GM19463 (cell line): Measurements from ENCODE around the gene NRN1L.
"Not testable (repeated sequence)": the region's sequence is repeated elsewhere in the genome, so short reads cannot be mapped to it uniquely, and the experiment has no call there.

Source experiments
- ATAC-seq: cut with Tn5 transposase; IDR thresholded peaks from one replicate; pipeline ENCODE4 v1.9.1; 2021; ENCODE audit warnings: mild to moderate bottlenecking, moderate library complexity; ENCODE audit not compliant: unreplicated experiment

Gene NRN1L

DNA sequence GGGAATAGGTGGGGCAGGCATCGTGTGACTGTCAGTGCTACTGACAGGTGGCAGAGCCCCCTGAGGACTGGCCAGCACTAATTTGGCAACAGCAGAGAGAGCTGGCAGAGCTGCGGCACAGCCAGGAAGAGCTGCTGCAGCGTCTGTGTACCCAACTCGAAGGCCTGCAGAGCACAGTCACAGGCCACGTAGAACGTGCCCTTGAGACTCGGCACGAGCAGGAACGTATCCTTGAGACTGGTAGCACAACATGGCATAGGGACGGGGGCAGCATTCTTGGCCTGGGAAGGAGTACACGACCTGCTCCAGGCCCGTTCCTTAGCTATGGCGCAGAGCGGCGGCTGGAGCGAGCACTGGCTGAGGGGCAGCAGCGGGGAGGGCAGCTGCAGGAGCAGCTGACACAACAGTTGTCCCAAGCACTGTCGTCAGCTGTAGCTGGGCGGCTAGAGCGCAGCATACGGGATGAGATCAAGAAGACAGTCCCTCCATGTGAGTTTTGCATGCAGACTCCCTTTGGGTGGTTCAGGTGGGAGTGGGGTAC is 3.0 kb upstream of the NRN1L start:
- no peak for ATAC-seq

DNA sequence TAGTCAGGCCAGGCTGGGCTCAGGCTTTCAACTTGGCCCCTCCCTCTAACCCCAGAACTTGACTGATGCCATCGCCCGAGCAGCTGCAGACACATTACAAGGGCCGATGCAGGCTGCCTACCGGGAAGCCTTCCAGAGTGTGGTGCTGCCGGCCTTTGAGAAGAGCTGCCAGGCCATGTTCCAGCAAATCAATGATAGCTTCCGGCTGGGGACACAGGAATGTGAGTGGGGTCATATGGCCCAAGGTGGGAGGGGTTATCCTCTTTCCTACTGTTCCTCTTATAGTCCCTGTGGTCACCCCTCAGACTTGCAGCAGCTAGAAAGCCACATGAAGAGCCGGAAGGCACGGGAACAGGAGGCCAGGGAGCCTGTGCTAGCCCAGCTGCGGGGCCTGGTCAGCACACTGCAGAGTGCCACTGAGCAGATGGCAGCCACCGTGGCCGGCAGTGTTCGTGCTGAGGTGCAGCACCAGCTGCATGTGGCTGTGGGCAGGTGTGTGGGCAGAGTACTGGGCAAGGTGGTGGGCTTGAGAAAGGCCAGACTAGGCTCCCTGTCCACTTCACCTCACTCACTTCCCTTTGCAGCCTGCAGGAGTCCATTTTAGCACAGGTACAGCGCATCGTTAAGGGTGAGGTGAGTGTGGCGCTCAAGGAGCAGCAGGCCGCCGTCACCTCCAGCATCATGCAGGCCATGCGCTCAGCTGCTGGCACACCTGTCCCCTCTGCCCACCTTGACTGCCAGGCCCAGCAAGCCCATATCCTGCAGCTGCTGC is 2.1 kb upstream of the NRN1L start:
- no peak for ATAC-seq

DNA sequence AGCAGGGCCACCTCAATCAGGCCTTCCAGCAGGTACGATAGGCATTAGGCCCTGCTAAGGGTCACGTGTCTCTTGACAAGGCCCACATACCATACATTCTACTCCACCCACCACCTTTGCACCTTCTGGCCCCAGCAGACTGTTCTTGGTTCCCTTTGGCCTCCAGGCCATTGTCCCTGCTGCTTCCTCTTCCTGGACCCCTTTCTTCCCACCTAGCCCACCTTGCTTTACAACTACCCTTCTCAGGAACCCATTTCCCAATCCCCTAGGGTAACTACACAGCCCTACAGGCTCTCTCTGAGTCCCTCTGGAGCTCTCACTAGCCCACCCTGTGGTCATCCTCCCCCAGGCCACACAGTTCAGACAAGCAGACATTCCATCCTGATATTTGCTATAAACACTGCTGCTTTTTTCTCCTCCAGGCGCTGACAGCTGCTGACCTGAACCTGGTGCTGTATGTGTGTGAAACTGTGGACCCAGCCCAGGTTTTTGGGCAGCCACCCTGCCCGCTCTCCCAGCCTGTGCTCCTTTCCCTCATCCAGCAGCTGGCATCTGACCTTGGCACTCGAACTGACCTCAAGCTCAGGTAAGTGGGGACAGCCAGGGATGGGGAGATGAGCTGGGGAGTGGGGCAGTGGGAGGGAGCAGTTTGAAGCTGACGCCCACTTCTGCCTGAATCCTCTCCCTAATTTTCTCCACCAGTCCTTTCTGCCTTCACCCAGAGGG is 1.4 kb upstream of the NRN1L start:
- ATAC-seq: no peak

GRCh38 chr16:67883872-67884261 is 818 bp upstream of the NRN1L start:
- ATAC-seq: no peak

GRCh38 chr16:67885545-67885944 is 860 bp downstream of the NRN1L start:
- ATAC-seq: no peak

DNA sequence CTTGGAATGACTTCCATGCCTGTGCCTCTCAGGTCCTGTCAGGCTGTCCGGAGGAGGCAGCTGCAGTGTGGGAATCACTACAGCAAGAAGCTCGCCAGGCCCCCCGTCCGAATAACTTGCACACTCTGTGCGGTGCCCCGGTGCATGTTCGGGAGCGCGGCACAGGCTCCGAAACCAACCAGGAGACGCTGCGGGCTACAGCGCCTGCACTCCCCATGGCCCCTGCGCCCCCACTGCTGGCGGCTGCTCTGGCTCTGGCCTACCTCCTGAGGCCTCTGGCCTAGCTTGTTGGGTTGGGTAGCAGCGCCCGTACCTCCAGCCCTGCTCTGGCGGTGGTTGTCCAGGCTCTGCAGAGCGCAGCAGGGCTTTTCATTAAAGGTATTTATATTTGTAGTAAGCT is 1.3 kb downstream of the NRN1L start:
- ATAC-seq: no peak

GRCh38 chr16:67886387-67886786 is 1.7 kb downstream of the NRN1L start:
- no peak for ATAC-seq

DNA sequence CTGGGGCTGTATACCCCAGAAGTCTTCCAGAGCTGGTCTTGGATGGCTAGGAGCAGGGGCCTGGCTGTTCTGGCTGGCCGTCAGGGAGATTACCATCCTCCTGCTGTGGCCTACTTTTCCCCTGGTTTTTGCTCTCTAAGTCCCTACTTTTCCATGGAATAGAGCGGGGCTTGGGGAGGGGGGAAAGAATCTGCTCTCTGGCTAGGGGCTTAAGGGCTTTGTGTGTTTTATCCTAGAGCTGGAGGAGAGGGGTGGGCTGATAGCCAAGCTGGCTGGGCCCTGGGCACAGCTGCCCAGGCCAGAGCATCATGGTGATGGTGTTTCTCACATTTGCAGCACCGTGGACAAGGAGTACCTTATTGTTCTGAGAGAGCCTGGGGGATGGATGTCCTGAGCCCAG is 3.6 kb downstream of the NRN1L start:
- no peak for ATAC-seq

- ATAC-seq: no peak
These were observed 7.7 kb downstream of the NRN1L start for GRCh38 chr16:67892375-67892774.

DNA sequence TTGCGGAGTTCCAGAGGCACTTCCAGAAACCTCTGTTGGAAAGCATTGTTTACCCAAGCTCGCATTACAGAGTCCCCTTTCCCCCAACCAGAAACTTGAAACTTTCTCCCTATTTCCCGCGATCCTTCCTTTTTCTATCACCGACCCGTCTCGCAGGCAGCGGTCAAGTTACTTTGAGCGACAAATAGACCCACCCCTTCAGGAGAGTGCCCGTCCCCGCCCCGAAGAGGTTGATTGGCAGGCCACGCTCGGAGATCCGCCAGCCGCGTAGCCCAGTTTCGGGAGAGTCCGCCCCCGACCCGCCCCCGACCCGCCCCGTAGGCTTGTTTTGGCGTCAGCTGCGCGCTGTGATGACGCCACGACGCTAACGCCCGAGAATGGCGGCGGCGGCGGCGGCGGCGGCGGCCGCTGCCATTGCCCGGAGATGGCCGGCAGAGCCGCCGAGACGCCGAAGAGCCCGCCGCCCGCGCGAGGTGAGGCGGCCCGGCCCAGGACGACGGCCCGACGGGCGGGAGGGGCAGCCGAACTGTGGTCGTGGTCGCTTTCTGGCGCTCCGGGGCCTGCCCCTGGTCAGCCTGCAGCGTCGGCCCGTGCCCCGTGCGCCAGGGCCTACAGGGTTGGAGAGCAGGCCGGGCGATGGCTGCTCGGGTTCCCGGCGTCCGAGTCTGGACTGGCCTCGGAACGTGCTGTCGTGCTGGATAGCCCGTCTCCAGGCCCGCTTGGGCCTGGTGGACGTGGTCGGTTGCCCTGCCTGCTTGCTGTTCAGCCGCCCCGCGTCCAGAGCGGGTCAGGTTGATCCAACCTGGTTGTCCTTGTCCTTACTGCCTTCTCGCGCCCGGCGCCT is 8.4 kb downstream of the NRN1L start, which contains the start of gene PSKH1:
Gene PSKH1 (plus strand): TSS at position 356 of the 844 bp plus-strand sequence. CDS start 15,496 bp downstream, outside the sequence.
- peak; percentile 96 for ATAC-seq

- no peak for ATAC-seq
These were observed 9.2 kb downstream of the NRN1L start for GRCh38 chr16:67893743-67894399.

DNA sequence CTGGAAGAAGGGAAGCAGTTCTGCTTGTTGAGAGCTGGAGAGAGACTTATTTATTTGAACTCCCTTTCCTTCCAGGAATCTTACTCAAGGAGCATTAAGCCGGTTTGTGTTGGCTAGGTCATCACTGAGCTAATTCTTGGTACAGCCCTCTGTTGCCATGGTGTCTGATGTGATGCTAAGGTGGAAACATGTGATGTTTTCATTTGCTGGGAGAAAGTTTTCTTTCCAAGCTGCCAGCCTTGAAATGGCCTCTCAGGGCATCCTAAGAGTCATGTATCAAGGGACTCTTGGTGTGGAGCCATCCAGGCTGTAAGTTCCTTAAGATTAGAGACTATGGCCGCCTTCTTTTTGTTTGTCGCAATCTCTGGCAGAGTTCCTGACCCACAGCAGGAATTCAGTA is 12.5 kb downstream of the NRN1L start:
- no peak for ATAC-seq

- ATAC-seq: no peak
These were observed 17.0 kb downstream of the NRN1L start for GRCh38 chr16:67901734-67902133.

- no peak for ATAC-seq
These were observed 18.1 kb downstream of the NRN1L start for GRCh38 chr16:67902831-67903230.

DNA sequence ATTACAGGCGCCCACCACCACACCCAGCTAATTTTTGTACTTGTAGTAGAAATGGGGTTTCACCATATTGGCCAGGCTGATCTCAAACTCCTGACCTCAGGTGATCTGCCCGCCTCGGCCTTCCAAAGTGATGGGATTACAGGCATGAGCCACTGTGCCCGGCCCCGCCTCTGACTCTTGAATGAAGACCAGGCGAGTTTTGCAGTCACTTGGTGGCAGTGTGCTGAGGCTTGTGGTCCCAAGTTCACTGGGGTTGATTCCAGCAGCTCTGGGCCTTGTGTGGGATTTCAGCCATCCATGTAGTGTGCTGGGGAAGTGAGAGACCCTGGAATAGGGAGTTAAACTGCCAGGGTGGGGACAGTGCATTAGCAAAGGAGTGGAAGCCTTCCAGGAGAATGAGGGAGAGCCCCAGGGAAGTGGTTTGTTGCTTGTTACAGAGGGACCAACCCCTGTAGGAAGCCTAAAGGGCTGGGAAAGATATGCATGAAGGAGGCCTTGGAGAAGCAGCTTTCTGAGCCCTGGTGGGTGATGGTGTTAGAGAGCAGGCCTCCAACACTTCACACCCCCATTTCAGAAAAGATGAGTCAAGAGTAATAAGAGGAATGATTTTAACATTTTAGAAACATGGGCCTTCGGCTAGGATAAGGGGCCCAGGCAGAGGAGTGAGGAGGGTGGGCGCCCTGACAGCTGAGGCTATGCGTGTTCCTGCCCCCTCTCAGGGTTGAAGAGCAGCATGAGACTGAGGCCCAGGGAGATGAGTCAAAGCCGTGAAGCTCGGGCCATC is 22.9 kb downstream of the NRN1L start:
- no peak for ATAC-seq

DNA sequence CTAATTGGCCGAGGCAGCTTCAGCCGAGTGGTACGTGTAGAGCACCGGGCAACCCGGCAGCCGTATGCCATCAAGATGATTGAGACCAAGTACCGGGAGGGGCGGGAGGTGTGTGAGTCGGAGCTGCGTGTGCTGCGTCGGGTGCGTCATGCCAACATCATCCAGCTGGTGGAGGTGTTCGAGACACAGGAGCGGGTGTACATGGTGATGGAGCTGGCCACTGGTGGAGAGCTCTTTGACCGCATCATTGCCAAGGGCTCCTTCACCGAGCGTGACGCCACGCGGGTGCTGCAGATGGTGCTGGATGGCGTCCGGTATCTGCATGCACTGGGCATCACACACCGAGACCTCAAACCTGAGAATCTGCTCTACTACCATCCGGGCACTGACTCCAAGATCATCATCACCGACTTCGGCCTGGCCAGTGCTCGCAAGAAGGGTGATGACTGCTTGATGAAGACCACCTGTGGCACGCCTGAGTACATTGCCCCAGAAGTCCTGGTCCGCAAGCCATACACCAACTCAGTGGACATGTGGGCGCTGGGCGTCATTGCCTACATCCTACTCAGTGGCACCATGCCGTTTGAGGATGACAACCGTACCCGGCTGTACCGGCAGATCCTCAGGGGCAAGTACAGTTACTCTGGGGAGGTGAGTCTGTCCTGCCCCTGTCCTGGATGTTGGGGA is 24.5 kb downstream of the NRN1L start:
- no peak for ATAC-seq

DNA sequence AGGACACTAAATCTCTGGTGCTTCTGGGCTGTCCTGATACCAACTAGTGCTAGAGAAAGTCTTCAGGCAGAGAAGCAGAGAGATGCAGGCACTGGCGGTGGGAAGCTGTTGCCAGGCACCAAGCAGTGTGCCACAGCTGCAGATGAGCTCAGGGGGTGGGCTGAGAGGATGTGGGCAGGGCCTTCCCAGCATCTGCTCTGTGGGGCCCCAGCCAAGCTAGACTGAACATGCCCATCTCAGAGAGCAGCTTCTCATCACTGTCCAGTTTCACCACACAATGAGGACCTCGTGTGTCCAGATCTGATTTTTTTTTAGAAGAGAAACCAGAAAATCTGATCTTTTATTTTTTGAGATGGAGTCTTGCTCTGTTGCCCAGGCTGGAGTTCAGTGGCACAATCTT is 25.5 kb downstream of the NRN1L start:
- ATAC-seq: peak; percentile 60

DNA sequence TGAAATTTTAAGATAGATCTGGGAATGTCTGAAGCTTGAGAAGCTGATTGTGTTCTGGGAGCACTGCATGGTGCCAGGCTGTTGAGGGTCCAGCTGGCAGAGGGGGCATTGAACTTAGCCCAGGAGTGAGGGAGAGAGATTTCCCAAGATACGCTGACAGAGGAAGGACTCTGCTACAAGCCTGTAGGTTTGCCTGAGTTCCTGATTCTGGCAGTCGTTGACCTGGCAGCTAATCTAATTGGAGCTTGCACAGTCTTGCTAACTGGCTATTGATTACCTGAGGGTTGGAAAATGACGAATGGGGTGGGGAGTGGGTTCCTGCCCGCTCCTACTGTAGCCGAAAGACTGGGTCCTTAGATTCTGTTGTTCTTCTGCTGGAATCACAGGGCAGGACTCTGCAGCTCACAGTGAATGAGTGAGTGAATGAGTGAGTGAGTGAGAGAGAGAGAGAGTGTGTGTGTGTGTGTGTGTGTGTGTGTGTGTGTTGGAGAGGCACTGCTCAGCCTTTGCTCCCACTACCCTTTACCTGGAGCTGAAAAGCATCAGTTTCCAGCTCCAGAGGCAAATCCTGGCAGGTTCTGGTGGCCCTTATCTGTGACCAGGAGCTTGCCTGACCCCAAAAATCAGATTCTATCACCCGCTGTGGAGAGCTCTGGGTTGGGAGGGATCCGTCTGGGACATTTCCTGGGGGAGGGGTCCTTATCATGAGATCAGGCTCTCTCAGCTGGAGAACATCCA is 30.2 kb downstream of the NRN1L start:
- no peak for ATAC-seq

GRCh38 chr16:67915496-67915769 is 30.7 kb downstream of the NRN1L start:
- not testable (repeated sequence) for ATAC-seq
